GM21576 (cell line): ENCODE measurements around the gene TRMT13.

Experiments used
- ATAC-seq: cut with Tn5 transposase; IDR thresholded peaks from one replicate; pipeline ENCODE4 v1.9.1; 2021; ENCODE audit warnings: mild to moderate bottlenecking, moderate library complexity; ENCODE audit not compliant: unreplicated experiment

The TRMT13 gene

GRCh38 chr1:100132566-100133477 lies at the start of gene TRMT13, which contains the start of gene SASS6:
Gene TRMT13, plus strand, starts transcription at chr1:100133163. Its CDS starts 6 bp downstream, at chr1:100133169.
Gene SASS6, minus strand, starts transcription at chr1:100132930. Its CDS starts 116 bp downstream, at chr1:100132814.
- peak; percentile 90 for ATAC-seq

GRCh38 chr1:100087396-100087795 lies 45.6 kb upstream of the TRMT13 start:
- no peak for ATAC-seq

GRCh38 chr1:100089082-100089481 lies 43.9 kb upstream of the TRMT13 start:
- no peak for ATAC-seq

- no peak for ATAC-seq
Measured at GRCh38 chr1:100090471-100090870, 42.5 kb upstream of the TRMT13 start.

GRCh38 chr1:100100202-100100601 lies 32.8 kb upstream of the TRMT13 start:
- ATAC-seq: no peak

- ATAC-seq: no peak
Measured at GRCh38 chr1:100101564-100101963, 31.4 kb upstream of the TRMT13 start.

- no peak for ATAC-seq
Measured at GRCh38 chr1:100107696-100108095, 25.3 kb upstream of the TRMT13 start.

- ATAC-seq: no peak
Measured at GRCh38 chr1:100109554-100110066, 23.4 kb upstream of the TRMT13 start.

- ATAC-seq: no peak
Measured at GRCh38 chr1:100115524-100115923, 17.4 kb upstream of the TRMT13 start.

- no peak for ATAC-seq
Measured at GRCh38 chr1:100122177-100122576, 10.8 kb upstream of the TRMT13 start.

GRCh38 chr1:100127226-100127625 lies 5.7 kb upstream of the TRMT13 start:
- no peak for ATAC-seq

GRCh38 chr1:100130552-100131077 lies 2.3 kb upstream of the TRMT13 start:
- no peak for ATAC-seq

- ATAC-seq: no peak
Measured at GRCh38 chr1:100131623-100132022, 1.3 kb upstream of the TRMT13 start.

- no peak for ATAC-seq
Measured at GRCh38 chr1:100134872-100135271, 1.9 kb downstream of the TRMT13 start.

GRCh38 chr1:100137602-100138001 lies 4.6 kb downstream of the TRMT13 start:
- ATAC-seq: no peak

- ATAC-seq: no peak
Measured at GRCh38 chr1:100141192-100141591, 8.2 kb downstream of the TRMT13 start.

GRCh38 chr1:100142343-100142742 lies 9.4 kb downstream of the TRMT13 start:
- no peak for ATAC-seq

GRCh38 chr1:100145116-100145515 lies 12.2 kb downstream of the TRMT13 start:
- ATAC-seq: no peak

- no peak for ATAC-seq
Measured at GRCh38 chr1:100146958-100147357, 14.0 kb downstream of the TRMT13 start.

- no peak for ATAC-seq
Measured at GRCh38 chr1:100147875-100148274, 14.9 kb downstream of the TRMT13 start.

- no peak for ATAC-seq
Measured at GRCh38 chr1:100151679-100152078, 18.7 kb downstream of the TRMT13 start.

GRCh38 chr1:100152271-100152670 lies 19.3 kb downstream of the TRMT13 start:
- peak; percentile 96 for ATAC-seq
